ENCODE data around the gene ECHS1.

ECHS1 gene

DNA sequence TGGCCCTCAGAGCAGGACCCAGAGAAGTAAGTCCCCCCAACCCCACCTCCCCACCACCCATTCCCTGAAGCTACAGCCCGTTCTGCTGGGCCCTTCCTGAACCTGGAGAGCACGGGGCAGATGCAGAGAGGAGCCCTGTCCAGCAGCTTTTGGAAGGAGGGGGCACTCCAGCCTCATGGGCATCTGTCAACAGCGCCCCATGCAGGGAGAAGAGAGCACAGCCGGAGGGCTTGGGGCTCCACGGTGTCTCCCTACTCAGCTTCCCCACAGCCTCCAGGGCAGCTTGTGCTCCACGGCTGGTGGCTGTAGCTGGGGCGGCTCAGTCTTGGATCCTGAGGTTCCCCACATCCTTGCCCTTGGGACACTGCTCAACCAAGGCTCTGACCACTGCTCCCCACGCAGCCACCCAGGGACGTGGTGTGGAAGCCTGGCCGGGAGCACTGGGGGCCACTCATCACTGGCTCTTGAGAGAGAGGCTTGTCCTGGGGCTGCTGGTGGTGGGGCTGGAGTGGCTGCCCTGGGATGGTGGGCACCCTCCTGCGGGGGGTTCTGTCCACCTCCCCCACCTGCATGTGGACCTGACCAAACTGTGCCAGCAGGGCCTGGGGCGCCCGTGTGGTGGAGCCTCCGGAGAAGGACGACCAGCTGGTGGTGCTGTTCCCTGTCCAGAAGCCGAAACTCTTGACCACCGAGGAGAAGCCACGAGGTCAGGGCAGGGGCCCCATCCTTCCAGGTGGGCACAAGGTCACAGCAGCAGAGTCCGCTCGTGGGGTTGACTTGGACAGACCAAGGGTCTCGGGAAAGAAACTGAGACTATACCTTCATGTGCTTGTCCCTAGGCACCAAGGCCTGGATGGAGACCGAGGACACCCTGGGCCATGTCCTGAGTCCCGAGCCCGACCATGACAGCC, 21.5 kb downstream of the ECHS1 start:
- no peaks in the 10 kb centered on the region for H3K9me3 ChIP-seq (ENCODE audit: severe bottlenecking)
- peaks cover 8% of the 10 kb centered on the region; the same call in 1 of the 2 replicates for H3K36me3 ChIP-seq (ENCODE audit: low read depth)
- DNase-seq (ENCODE audit: low spot score) (no peak), ATAC-seq (ENCODE audit: low read depth) (no peak; the same call in 2 of the 3 replicates)
- H3K27me3 ChIP-seq (ENCODE audit: insufficient read depth, poor library complexity, severe bottlenecking) = no peaks in the 10 kb centered on the region
- no peak overlapping the region for H3K27ac ChIP-seq (ENCODE audit: poor library complexity, severe bottlenecking)
- no peaks in the 10 kb centered on the region for H3K4me1 ChIP-seq (ENCODE audit: insufficient read depth, poor library complexity, severe bottlenecking)
- TF ChIP-seq, protein P1, sequence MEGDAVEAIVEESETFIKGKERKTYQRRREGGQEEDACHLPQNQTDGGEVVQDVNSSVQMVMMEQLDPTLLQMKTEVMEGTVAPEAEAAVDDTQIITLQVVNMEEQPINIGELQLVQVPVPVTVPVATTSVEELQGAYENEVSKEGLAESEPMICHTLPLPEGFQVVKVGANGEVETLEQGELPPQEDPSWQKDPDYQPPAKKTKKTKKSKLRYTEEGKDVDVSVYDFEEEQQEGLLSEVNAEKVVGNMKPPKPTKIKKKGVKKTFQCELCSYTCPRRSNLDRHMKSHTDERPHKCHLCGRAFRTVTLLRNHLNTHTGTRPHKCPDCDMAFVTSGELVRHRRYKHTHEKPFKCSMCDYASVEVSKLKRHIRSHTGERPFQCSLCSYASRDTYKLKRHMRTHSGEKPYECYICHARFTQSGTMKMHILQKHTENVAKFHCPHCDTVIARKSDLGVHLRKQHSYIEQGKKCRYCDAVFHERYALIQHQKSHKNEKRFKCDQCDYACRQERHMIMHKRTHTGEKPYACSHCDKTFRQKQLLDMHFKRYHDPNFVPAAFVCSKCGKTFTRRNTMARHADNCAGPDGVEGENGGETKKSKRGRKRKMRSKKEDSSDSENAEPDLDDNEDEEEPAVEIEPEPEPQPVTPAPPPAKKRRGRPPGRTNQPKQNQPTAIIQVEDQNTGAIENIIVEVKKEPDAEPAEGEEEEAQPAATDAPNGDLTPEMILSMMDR (IDR thresholded peaks at IDR 0.05; ENCODE audit: poor library complexity, severe bottlenecking) = no peak
- no peak overlapping the region for H3K4me3 ChIP-seq (ENCODE audit: severe bottlenecking)

DNA sequence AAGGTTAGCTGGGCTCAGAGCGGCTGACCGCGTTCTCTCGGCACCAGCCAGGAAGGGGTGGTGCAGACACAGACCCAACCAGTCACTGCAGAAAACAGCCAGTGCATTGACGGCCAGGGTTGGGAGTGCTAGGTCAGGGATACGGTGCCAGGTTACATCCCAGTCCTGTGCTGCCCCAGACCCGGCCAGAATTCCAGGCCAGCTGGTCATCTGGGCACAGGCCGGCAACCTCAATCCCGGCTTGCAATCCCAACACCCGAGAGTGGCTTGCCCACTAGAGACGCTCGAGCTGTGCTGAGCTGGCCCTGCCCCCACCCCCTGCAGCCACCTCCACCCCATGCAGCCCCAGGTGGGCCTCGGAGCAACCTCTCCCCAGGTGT, 22.2 kb downstream of the ECHS1 start:
- Histone ChIP-seq H3K4me3 (ENCODE audit: severe bottlenecking) (no peak overlapping the region), H3K27ac (ENCODE audit: poor library complexity, severe bottlenecking) (no peak overlapping the region), H3K36me3 (ENCODE audit: low read depth) (peaks cover 4% of the 10 kb centered on the region; the same call in 1 of the 2 replicates), H3K27me3 (ENCODE audit: insufficient read depth, poor library complexity, severe bottlenecking) (no peaks in the 10 kb centered on the region), H3K4me1 (ENCODE audit: insufficient read depth, poor library complexity, severe bottlenecking) (no peaks in the 10 kb centered on the region), H3K9me3 (ENCODE audit: severe bottlenecking) (no peaks in the 10 kb centered on the region)
- TF ChIP-seq, protein P1 (IDR thresholded peaks at IDR 0.05; ENCODE audit: poor library complexity, severe bottlenecking) = no peak
- DNase-seq (ENCODE audit: low spot score) (no peak), ATAC-seq (ENCODE audit: low read depth) (peak; percentile 16; the same call in 2 of the 3 replicates)

DNA sequence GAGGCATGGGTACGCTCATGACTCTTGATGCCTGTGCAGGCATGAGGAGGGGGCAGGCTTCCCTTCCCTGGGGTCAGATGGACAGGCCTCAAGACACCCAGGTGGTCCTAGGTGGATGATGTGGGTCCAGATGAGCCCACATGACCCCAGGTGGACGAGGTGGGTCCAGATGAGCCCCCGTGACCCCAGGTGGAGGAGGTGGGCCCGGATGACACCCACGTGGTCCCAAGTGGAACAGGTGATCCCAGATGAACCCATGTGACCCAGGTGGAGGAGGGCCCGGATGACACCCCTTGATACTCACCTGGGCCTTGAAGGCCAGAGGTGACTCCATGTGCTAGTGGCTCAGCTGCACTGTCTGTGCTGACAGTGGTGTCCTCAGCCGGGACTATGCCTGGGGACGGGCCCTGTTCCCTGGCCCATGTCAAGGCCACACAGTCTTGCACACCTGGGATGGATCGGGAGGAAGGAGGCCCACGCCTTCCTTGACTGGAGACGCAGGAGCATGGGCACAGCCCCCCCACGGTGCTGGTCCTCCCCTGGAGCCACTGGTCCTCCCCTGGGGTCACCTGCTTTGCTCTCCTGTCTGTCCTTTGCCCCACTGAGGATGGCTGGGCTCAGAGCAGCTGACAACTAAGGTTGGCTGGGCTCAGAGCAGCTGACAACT, 22.7 kb downstream of the ECHS1 start:
- H3K27me3 ChIP-seq (ENCODE audit: insufficient read depth, poor library complexity, severe bottlenecking) = no peaks in the 10 kb centered on the region
- H3K4me1 ChIP-seq (ENCODE audit: insufficient read depth, poor library complexity, severe bottlenecking) = no peaks in the 10 kb centered on the region
- 0 out of 2 replicates have a peak, but pooled peaks cover 2% of the 10 kb centered on the region for H3K36me3 ChIP-seq (ENCODE audit: low read depth)
- no peak overlapping the region for H3K27ac ChIP-seq (ENCODE audit: poor library complexity, severe bottlenecking)
- TF ChIP-seq, protein P1 (IDR thresholded peaks at IDR 0.05; ENCODE audit: poor library complexity, severe bottlenecking) = no peak
- no peak overlapping the region for H3K4me3 ChIP-seq (ENCODE audit: severe bottlenecking)
- ATAC-seq (ENCODE audit: low read depth) = peak; percentile 11; the same call in 2 of the 3 replicates
- DNase-seq (ENCODE audit: low spot score) = no peak
- no peaks in the 10 kb centered on the region for H3K9me3 ChIP-seq (ENCODE audit: severe bottlenecking)

DNA sequence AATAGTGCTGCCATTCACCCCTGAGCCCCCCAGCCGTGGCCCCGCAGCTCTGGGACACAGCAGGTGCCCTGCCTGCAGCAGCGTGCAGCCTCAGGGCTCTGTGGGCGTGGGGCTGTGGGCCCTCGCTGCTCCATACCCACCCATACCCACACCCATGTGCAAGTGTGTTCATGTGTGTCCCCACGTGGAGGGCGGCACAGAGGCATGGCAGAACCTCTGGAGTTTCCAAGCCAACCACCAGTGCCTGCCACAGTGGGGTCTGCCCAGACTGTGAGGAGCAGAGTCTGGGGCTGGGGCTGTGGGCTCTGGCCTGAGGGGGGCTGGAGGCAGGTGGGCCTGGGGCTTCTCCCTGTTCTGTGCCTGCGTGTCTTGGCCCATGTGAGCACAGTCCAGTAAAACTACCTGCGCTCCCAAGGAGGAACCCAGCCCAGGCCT, 23.6 kb downstream of the ECHS1 start:
- DNase-seq (ENCODE audit: low spot score) = no peak
- Histone ChIP-seq H3K4me1 (ENCODE audit: insufficient read depth, poor library complexity, severe bottlenecking) (no peaks in the 10 kb centered on the region), H3K27ac (ENCODE audit: poor library complexity, severe bottlenecking) (no peak overlapping the region), H3K27me3 (ENCODE audit: insufficient read depth, poor library complexity, severe bottlenecking) (no peaks in the 10 kb centered on the region), H3K36me3 (ENCODE audit: low read depth) (no peaks in the 10 kb centered on the region), H3K4me3 (ENCODE audit: severe bottlenecking) (no peak overlapping the region), H3K9me3 (ENCODE audit: severe bottlenecking) (no peaks in the 10 kb centered on the region)
- ATAC-seq (ENCODE audit: low read depth) = peak; percentile 1; the same call in 2 of the 3 replicates
- TF ChIP-seq, protein P1 (IDR thresholded peaks at IDR 0.05; ENCODE audit: poor library complexity, severe bottlenecking) = no peak
